Left ventricle myocardium inferior (tissue), 1 donor: Measurements from ENCODE around the gene PAX6. TPM values are rescaled to one million over a fixed set of nuclear protein-coding genes. Genes with fewer than 3 reads are reported as not detected.

Experiments
- DNase-seq: peaks from one replicate; pipeline ENCODE4 v3.0.0-alpha.2; 2020
- H3K27ac ChIP-seq: fragments of 200-600 bp; replicated peaks from 2 replicates; pipeline ENCODE4 v1.8.0; 2021
- H3K27me3 ChIP-seq: fragments of 200-600 bp; 2 replicates; pipeline ENCODE4 v1.8.0; 2021; ENCODE audit warnings: low read depth
- H3K36me3 ChIP-seq: fragments of 200-600 bp; 2 replicates; pipeline ENCODE4 v1.8.0; 2021
- H3K4me1 ChIP-seq: fragments of 200-600 bp; 2 replicates; pipeline ENCODE4 v1.8.0; 2021
- H3K4me3 ChIP-seq: fragments of 200-600 bp; 2 replicates; pipeline ENCODE4 v1.8.0; 2021; ENCODE audit warnings: mild to moderate bottlenecking, moderate library complexity
- H3K9me3 ChIP-seq: fragments of 200-600 bp; replicated peaks from 2 replicates; pipeline ENCODE4 v1.8.0; 2021
- CTCF ChIP-seq: fragments of 200-600 bp; IDR thresholded peaks from 2 replicates; pipeline ENCODE4 v1.8.0; 2021; ENCODE audit warnings: antibody characterized with exemption, mild to moderate bottlenecking, borderline replicate concordance
- intact Hi-C: fragments of 100-400 bp; cut with micrococcal nuclease; formaldehyde crosslinking; loops from one replicate; pipeline ENCODE4 v1.11.0; 2022
- total RNA-seq: library from RNA; stranded (reverse); fragmentation: NEBNext Ultra II Directional; extraction: Animal tissue kit (Norgen Biotek cat#: 25700); gene quantifications from one replicate; pipeline ENCODE4 v1.2.1, GENCODE V29; 2021
- donor health status: DM: no; HTN: yes; CAD: no; lungs with severe emphysema.

The PAX6 gene
- total RNA-seq, 1 donor from 2014 or later = not detected

GRCh38 chr11:31818874-31819331 is 7.8 kb upstream of the PAX6 start:
- H3K27me3 ChIP-seq = peaks cover 100% of the 10 kb centered on the region
- H3K27ac ChIP-seq = no peak overlapping the region
- intact Hi-C loops = no loop called here
- H3K4me3 ChIP-seq = no peak overlapping the region
- no peak for DNase-seq
- TF ChIP-seq CTCF = no peak
- H3K36me3 ChIP-seq = no peaks in the 10 kb centered on the region
- H3K4me1 ChIP-seq = peaks cover 54% of the 10 kb centered on the region
- no peaks in the 10 kb centered on the region for H3K9me3 ChIP-seq

GRCh38 chr11:31818425-31818755 is 7.3 kb upstream of the PAX6 start:
- TF ChIP-seq CTCF = no peak
- Histone ChIP-seq H3K27me3 (peaks cover 100% of the 10 kb centered on the region), H3K27ac (no peak overlapping the region), H3K9me3 (no peaks in the 10 kb centered on the region), H3K4me1 (peaks cover 59% of the 10 kb centered on the region), H3K4me3 (peak overlapping the region; percentile 56), H3K36me3 (no peaks in the 10 kb centered on the region)
- DNase-seq = no peak
- intact Hi-C loops = no loop called here

GRCh38 chr11:31817621-31818424 is 6.7 kb upstream of the PAX6 start:
- H3K9me3 ChIP-seq = no peaks in the 10 kb centered on the region
- H3K27me3 ChIP-seq = peaks cover 100% of the 10 kb centered on the region
- no peaks in the 10 kb centered on the region for H3K36me3 ChIP-seq
- intact Hi-C loops = no loop called here
- no peak overlapping the region for H3K27ac ChIP-seq
- peaks cover 65% of the 10 kb centered on the region for H3K4me1 ChIP-seq
- no peak for TF ChIP-seq CTCF
- no peak for DNase-seq
- peak overlapping the region; percentile 56 for H3K4me3 ChIP-seq

- peaks cover 71% of the 10 kb centered on the region for H3K4me1 ChIP-seq
- DNase-seq = no peak
- H3K27ac ChIP-seq = no peak overlapping the region
- intact Hi-C loops = no loop called here
- no peaks in the 10 kb centered on the region for H3K9me3 ChIP-seq
- H3K27me3 ChIP-seq = peaks cover 100% of the 10 kb centered on the region
- peak overlapping the region; percentile 56 for H3K4me3 ChIP-seq
- no peaks in the 10 kb centered on the region for H3K36me3 ChIP-seq
- no peak for TF ChIP-seq CTCF
Measured at GRCh38 chr11:31817054-31817620, 6.0 kb upstream of the PAX6 start.

GRCh38 chr11:31816468-31817053 is 5.4 kb upstream of the PAX6 start:
- DNase-seq = no peak
- no peaks in the 10 kb centered on the region for H3K36me3 ChIP-seq
- H3K27ac ChIP-seq = no peak overlapping the region
- peak overlapping the region; percentile 56 for H3K4me3 ChIP-seq
- intact Hi-C loops = no loop called here
- no peaks in the 10 kb centered on the region for H3K9me3 ChIP-seq
- no peak for TF ChIP-seq CTCF
- peaks cover 100% of the 10 kb centered on the region for H3K27me3 ChIP-seq
- H3K4me1 ChIP-seq = peaks cover 76% of the 10 kb centered on the region
